Fibroblast of skin of left quadriceps (primary cell): Measurements from ENCODE around the gene SAMD13.
A peak's percentile ranks its signal among the peaks of the same experiment; 100 is the strongest.

ENCODE experiments used
- DNase-seq, 2 experiments: peaks; one replicate each; pipeline ENCODE4 v3.0.0-alpha.2; 2013; ENCODE audit warnings: low read depth in 2 of 2

SAMD13 gene

GRCh38 chr1:84373436-84374141 is 72.1 kb downstream of the SAMD13 start:
- DNase-seq = no peak

DNA sequence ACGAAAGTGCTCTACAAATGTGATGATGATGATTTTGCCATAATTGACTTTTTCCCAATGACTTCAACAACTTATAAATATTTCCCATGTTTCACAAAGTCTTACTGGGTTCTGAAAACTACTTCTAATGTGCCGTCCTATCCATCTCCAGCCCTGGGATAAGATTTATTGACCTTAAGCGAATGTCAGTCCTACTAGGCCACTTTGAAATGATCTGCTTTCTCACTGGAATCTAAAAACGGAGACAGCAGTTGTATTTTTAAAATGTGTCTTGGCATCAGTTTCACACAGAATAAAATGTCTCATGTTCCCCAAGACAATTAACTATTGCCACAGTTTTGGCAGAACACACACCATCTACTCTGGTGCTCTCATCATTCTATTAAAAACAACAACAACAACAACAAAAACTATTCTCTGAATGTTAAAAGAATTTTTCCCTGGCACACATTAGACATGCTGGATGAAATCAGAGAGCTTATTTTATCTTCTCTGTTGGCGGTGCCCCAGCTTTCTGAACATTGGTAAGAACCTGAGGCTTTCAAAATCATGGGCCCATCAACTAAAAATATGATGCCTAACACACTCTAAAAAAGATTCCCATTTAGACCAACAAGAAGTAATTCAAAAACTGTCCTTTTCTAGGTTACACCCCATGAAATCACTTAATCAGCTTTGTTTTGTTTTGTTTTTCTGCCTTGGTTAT is 73.6 kb downstream of the SAMD13 start:
- no peak for DNase-seq

- DNase-seq = no peak
These were observed 74.7 kb downstream of the SAMD13 start for GRCh38 chr1:84376000-84376910.

DNA sequence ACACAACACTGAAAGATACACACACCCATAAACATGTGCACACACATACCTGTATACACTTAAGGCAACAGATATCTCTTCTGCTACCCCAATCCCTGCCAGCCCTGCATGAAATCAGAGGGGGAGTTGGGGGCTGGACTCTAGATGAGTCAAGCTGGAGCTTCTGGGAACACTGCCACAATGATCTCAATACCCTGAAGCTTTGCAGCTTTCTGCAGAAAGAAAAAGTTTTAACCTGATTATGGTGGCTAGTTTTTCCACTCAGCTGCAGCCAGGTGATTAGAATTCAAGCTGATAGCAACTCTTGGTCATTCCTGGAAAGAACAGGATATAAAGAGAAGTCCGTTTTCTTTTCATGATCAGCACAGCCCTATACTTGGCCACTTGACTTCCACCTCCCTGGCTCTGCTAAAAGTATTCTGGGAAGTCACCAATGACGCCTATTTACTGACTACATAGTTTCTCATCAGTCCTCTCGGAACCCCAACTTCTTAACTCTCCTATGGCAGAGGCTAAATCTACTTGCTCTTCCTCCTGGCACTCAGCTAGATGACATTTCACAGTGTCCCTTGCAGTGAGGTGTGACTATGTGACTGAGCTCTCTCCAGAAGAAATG is 76.1 kb downstream of the SAMD13 start:
- DNase-seq = peak; percentile 58 to 67

GRCh38 chr1:84379138-84379916 is 77.8 kb downstream of the SAMD13 start:
- peak; percentile 61 to 64 for DNase-seq

DNA sequence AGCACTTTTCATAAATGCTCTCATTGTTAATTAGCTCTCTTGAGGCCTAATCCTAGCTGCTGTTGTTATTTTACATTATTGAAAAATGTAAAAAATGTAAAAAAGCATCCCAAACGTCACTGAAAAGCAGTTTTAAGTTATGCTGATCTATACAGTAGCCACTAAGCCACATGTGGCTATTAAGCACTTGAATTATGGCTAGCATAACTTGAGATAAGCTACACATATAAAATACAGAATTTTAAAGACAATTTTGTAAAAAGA is 78.3 kb downstream of the SAMD13 start:
- DNase-seq = no peak

DNA sequence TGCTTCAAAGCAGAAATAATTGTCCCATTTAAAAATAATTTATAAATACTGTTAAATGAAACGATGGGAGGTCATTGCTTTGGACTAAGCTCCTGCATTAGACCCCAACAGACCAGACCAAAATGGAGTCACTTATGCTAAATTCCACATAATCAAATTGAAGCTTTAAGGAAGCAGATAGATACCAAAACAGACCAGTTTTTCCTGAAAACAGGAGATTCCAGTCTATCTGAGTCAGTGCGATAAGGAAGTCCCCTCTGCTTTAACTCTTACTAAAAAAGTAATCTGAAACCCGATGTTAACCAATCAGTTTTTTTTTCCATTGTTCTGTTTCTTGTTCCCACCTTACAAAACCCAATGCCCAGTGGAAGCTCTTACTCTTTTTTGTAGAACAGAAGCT is 80.6 kb downstream of the SAMD13 start:
- DNase-seq = no peak

DNA sequence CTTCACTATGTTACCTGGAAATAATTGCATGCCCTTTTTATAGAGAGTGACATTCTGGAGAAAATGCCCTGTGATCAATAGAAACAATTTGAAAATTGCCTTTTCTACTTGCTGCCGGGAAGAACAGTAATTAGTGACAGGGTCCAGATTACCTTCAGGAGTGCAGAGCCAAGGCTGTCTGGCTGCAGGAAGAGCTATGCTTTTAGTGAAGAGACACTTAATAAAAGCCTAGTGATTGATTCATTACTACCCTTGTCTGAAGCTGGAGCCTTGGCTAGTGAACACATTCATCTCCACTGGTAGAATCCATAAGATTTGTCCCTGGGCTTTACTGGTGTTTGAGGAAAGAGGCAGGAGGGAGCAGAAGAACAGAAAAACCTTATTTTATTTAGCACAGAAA is 83.8 kb downstream of the SAMD13 start:
- DNase-seq = no peak

DNA sequence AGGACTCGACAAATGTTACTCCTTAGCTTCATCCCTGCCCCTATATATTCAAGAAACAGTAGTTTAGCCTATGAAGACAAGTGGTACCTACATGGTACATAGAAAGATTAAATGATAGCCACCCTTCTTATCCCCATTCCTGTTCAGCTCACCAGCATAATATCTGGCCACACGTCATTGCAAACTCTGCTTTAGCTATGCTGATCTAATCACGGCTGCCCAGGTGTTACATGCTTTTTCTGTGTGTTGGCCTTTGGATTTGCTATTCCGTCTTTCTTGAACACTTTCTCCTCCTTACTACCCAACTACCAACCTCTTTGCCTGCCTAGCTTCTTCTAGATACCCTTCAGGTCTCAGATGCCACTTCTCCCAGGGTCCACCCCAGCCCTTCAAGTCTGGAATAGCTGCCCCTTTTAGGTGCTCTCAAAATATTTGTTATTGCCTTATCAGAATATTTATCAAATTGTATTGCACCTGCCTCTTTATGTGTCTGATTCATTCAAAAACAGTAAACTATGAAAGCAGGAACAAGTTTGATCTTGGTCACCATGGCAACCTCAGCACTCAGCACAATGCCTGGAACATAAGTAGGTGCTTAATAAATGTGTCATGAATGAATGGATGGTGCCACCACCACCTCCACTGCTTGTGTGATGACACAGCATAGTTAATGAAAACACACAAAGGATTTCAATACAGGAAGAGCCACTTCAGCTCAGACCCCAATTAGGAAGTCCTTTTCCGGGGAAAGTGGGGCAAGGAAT is 85.4 kb downstream of the SAMD13 start:
- DNase-seq = no peak

DNA sequence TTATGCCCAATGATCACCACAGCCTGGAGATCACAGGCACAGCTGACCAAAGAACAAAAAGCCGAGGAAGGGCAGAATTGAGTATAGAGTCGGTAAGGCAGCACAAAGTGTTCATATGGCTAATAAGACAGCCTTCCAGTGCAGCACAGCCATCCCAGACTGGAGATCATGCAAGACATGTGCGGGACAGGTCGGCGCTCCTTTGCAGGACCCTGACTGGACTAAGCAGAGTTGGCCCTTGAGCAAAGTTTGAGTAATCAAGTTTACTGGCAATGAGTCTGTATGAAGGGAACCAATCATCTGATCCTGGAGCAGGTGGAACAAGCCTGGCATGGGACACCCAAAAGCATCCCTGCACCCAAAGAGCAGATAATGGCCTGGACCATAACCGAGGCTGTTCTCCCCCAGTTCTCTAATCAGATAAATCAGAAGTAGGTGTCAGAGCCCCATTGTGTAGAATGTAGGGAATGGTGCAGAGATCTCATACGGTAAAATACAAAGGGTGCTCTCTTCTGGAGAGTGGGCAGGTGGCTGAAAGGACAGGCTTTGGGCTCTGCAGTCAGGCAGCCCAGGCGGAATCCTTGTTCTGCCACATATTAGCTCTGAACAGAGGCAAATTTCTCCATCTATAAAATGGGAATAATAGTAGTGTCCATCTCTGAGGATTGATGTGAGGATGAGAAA is 86.1 kb downstream of the SAMD13 start:
- no peak for DNase-seq

DNA sequence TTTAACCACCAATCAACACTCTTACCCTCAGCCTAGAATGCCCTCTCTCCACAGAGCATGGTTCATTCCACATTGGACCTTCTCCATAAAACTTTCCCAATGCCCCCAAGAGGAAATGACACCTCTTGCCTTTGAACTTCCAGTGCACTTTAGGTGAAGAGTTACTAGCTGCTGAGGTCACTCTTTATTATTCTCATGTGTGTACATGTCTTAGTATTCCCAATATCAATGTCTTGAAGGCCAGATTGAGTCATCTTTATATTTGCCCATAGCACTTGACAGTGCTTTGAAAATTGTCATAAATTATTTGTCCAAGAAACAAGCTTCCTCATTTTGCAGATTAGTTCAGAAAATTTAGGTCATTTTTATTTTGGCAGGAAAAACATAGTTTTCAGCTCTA is 88.7 kb downstream of the SAMD13 start:
- no peak for DNase-seq

DNA sequence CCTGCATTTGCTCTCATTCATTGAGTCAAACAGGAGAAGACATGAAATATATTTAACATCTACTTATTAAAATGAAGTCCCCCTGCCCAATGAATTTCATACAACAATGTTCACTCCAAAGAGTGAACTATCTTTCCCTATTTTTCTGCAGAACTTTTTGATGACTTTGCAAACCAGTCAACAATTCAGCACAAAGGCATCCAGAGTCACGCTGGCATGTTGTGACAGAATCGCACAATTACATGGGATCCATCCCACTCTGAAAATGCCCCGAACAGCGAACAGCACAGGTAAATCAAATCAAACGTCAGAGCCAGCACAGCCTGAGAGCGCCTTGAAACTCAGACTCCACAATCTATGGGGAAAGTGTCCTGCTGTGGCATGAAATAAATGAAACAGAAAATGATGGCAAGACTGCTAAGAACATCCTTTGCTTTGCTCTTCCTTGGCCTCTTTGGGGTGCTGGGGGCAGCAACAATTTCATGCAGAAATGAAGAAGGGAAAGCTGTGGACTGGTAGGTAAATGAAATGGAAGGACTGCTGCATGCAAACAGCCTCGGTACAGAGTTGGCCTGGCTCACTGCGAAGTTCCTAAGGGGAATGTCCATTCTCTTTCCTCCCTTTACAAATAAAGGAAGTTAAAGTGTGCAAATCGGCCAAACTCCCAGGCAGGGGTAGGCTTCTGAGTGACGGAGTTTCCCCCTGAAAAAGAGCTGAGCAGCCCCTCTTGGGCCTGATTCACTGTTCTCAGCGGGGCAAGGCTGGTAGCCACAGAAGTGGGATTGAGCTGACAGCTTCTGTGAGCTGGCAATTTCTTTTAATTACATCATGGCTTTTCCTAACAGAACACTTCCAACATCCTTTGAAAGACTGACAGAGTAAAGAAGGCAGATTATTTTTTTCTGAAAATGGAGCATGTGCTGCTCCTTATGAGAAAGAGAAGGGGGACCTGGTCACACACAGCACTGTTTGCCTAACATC is 97.0 kb downstream of the SAMD13 start, which contains the start of gene DNASE2B:
Gene DNASE2B, plus strand, starts transcription at position 310 of the 981 bp plus-strand sequence. Its CDS starts 81 bp downstream, at position 391.
- no peak for DNase-seq
